ENCODE data around the gene PALLD. TPM values are rescaled to one million over a fixed set of nuclear protein-coding genes. Genes with fewer than 3 reads are reported as not detected.
"Not testable (repeated sequence)": the region's sequence is repeated elsewhere in the genome, so short reads cannot be mapped to it uniquely, and the experiment has no call there.

The PALLD gene
- total and polyA plus RNA-seq, 2 of the 8 experiments (the other 6 are each of a cell fraction or from before 2014, with no cell fraction given): 10.5 to 25.0 TPM

DNA sequence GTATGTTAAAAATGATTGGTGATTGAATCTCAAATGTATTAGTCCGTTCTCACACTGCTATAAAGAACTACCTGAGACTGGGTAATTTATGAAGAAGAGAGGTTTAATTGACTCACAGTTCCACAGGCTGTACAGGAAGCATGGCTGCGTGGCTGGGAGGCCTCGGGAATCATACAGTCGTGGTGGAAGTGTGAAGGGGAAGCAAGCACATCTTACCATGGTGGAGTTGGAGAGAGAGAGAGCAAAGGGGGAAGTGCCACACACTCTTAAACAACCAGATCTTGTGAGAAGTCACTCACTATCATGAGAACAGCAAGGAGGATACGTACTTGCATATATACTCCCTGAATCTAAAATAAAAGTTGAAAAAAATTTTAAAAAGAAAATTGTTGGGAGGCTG lies 306.2 kb downstream of the PALLD start:
- Histone ChIP-seq H2BK20ac (ENCODE audit: low read length) (peak overlapping the region; percentile 99), H2BK5ac (ENCODE audit: low read depth, low read length) (peak overlapping the region; percentile 90), H2BK15ac (ENCODE audit: low read length) (0 out of 2 replicates have a peak overlapping the region, but pooled peaks have one; percentile 23), H3K27ac (ENCODE audit: low read depth, low read length) (peak overlapping the region; percentile 63; the same call in 1 of the 2 replicates), H2AFZ (ENCODE audit: low read length) (0 out of 2 replicates have a peak overlapping the region, but pooled peaks have one; percentile 29), H3K4me1 (replicated peaks in 1 of 4; ENCODE audit: control insufficient read depth in 3 of 4, insufficient read depth in 4 of 4, low read length in 3 of 4) (peaks cover 0 to 12% (median 6%) of the 10 kb centered on the region in 4 experiments; a peak in 3 of 7 replicates), H2BK12ac (ENCODE audit: low read depth, low read length) (peak overlapping the region; percentile 93), H3K4me2 (ENCODE audit: insufficient read depth in 1 of 2, low read depth in 2 of 2, low read length in 2 of 2) (peak overlapping the region in 1 of 2 experiments; percentile 41; a peak in 1 of 4 replicates), H3K18ac (ENCODE audit: extremely low read depth, low read length) (peak overlapping the region; percentile 68; the same call in 1 of the 2 replicates)
- H3K56ac ChIP-seq (replicated peaks; ENCODE audit: insufficient read length, low read depth, low read length); H3K27me3 ChIP-seq (replicated peaks in 1 of 4; ENCODE audit: control insufficient read depth in 3 of 4, extremely low read depth in 1 of 4, insufficient read depth in 3 of 4, low read length in 3 of 4); H3K79me1 ChIP-seq (ENCODE audit: low read depth, low read length); H4K91ac ChIP-seq (replicated peaks; ENCODE audit: insufficient read length, low read length); H3K4ac ChIP-seq (replicated peaks; ENCODE audit: insufficient read length, low read depth, low read length); H3K79me2 ChIP-seq (ENCODE audit: control insufficient read depth in 1 of 2, insufficient read depth in 2 of 2, low read length in 2 of 2); H3K9me3 ChIP-seq (ENCODE audit: insufficient read depth in 2 of 2, low read depth in 1 of 2, low read length in 1 of 2); H2BK120ac ChIP-seq (replicated peaks; ENCODE audit: low read depth, low read length); H3K23ac ChIP-seq (ENCODE audit: insufficient read length); H3K14ac ChIP-seq (ENCODE audit: insufficient read length); H4K20me1 ChIP-seq (replicated peaks in 1 of 2; ENCODE audit: control insufficient read depth in 1 of 2, insufficient read depth in 2 of 2, low read length in 2 of 2); H2AK5ac ChIP-seq (ENCODE audit: low read depth, low read length); H3K4me3 ChIP-seq (ENCODE audit: extremely low read depth in 1 of 4, insufficient read depth in 2 of 4, low read depth in 3 of 4, low read length in 4 of 4); H3K9ac ChIP-seq (replicated peaks in 1 of 4; ENCODE audit: extremely low read depth in 1 of 4, low read depth in 3 of 4, low read length in 3 of 4); H4K5ac ChIP-seq (ENCODE audit: insufficient read length, low read depth, low read length); DNase-seq (ENCODE audit: low read depth in 1 of 2, low spot score in 2 of 2); H3K36me3 ChIP-seq (ENCODE audit: control insufficient read depth in 2 of 4, insufficient read depth in 4 of 4, low read length in 3 of 4); FAIRE-seq; H3K23me2 ChIP-seq (ENCODE audit: low read depth, low read length); H4K8ac ChIP-seq (ENCODE audit: extremely low read depth, insufficient read depth, low read length): not testable (repeated sequence)
- POLR2A ChIA-PET (ENCODE audit: partially characterized antibody): interaction anchor here (1.4 kb wide), 1 partner anchor 29 kb away, joined by 8 read pairs; no protein-coding TSS in a partner anchor
- WGBS, 2 experiments (ENCODE audit: extremely low coverage in 1 of 2, insufficient coverage in 1 of 2, insufficient read length in 1 of 2, insufficient replicate concordance in 2 of 2, low coverage in 1 of 2, low lambda C conversion rate in 2 of 2, missing lambda C conversion rate in 1 of 2): 88% methylated on average over 5 of the region's 5 CpGs; no CpG with 5 or more reads in 1 of the 2 experiments
- CTCF ChIA-PET (ENCODE audit: partially characterized antibody): interaction anchor here (0.9 to 1.5 kb wide), 2 partner anchors 9 to 11 kb away, joined by 3 to 4 read pairs; no protein-coding TSS in a partner anchor

Data from H1 (cell line).